ENCODE results near the gene PITX2.

PITX2 gene

GRCh38 chr4:110627977-110628662, 5.2 kb upstream of the PITX2 start:
- H3K36me3 Mint-ChIP-seq (ENCODE audit: low read depth): peaks cover 5% of the 10 kb centered on the region
- no peak for TF ChIP-seq CTCF (IDR thresholded peaks at IDR 0.05; ENCODE audit: unreplicated experiment in 3 of 3)
- H3K4me1 Mint-ChIP-seq: peaks cover 75% of the 10 kb centered on the region
- H3K4me3 Mint-ChIP-seq: peak overlapping the region; percentile 85 to 87 (median 86)
- H3K9me3 Mint-ChIP-seq: no peaks in the 10 kb centered on the region
- peaks cover 99% of the 10 kb centered on the region for H3K27me3 Mint-ChIP-seq (ENCODE audit: low read depth)
- peak overlapping the region; percentile 33 to 88 (median 86) for H3K27ac Mint-ChIP-seq

GRCh38 chr4:110626532-110627153, 3.8 kb upstream of the PITX2 start:
- no peak for TF ChIP-seq CTCF (IDR thresholded peaks at IDR 0.05; ENCODE audit: unreplicated experiment in 3 of 3)
- Mint-ChIP-seq H3K27ac (peak overlapping the region; percentile 12 to 88 (median 43)), H3K36me3 (ENCODE audit: low read depth) (no peaks in the 10 kb centered on the region), H3K4me3 (peak overlapping the region in 2 of 3 experiments; percentile 15 to 46), H3K27me3 (ENCODE audit: low read depth) (peaks cover 100% of the 10 kb centered on the region), H3K9me3 (no peaks in the 10 kb centered on the region), H3K4me1 (peaks cover 71% of the 10 kb centered on the region)

GRCh38 chr4:110625576-110626257, 2.8 kb upstream of the PITX2 start:
- Mint-ChIP-seq H3K27ac (peak overlapping the region; percentile 9 to 43 (median 12)), H3K9me3 (no peaks in the 10 kb centered on the region), H3K27me3 (ENCODE audit: low read depth) (peaks cover 100% of the 10 kb centered on the region), H3K4me3 (peak overlapping the region in 2 of 3 experiments; percentile 46 to 63), H3K36me3 (ENCODE audit: low read depth) (peaks cover 1% of the 10 kb centered on the region), H3K4me1 (peaks cover 67% of the 10 kb centered on the region)
- TF ChIP-seq CTCF (IDR thresholded peaks at IDR 0.05; ENCODE audit: unreplicated experiment in 3 of 3): no peak

- TF ChIP-seq CTCF (IDR thresholded peaks at IDR 0.05; ENCODE audit: unreplicated experiment in 3 of 3): no peak
- Mint-ChIP-seq H3K27ac (peak overlapping the region; percentile 2 to 95 (median 74)), H3K36me3 (ENCODE audit: low read depth) (peaks cover 8% of the 10 kb centered on the region), H3K4me3 (peak overlapping the region; percentile 25 to 63 (median 39)), H3K9me3 (no peaks in the 10 kb centered on the region), H3K27me3 (ENCODE audit: low read depth) (peaks cover 100% of the 10 kb centered on the region), H3K4me1 (peaks cover 61% of the 10 kb centered on the region)
These were observed 2.1 kb upstream of the PITX2 start for GRCh38 chr4:110624904-110625494.

GRCh38 chr4:110624398-110624780, 1.5 kb upstream of the PITX2 start:
- Mint-ChIP-seq H3K4me3 (peak overlapping the region; percentile 25 to 63 (median 39)), H3K36me3 (ENCODE audit: low read depth) (peaks cover 14% of the 10 kb centered on the region), H3K27me3 (ENCODE audit: low read depth) (peaks cover 100% of the 10 kb centered on the region), H3K9me3 (no peaks in the 10 kb centered on the region), H3K27ac (peak overlapping the region; percentile 2 to 95 (median 74)), H3K4me1 (peaks cover 63% of the 10 kb centered on the region)
- TF ChIP-seq CTCF (IDR thresholded peaks at IDR 0.05; ENCODE audit: unreplicated experiment in 3 of 3): no peak

Measured in nephron (organoid).